ENCODE measurements around the gene TP53.

TP53 gene

DNA sequence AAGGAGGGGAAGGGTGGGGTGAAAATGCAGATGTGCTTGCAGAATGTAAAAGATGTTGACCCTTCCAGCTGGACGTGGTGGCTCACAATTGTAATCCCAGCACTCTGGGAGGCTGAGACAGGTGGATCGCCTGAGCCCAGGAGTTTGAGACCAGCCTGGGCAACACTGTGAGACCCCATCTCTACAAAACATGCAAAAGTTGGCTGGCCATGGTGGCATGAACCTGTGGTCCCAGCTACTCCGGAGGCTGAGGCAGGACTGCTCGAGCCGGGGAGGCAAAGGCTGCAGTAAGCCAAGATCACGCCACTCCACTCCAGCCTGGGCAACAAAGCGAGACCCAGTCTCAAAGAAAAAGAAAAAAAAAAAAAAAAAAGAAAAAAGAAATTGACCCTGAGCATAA, 18.8 kb downstream of the TP53 start:
- Histone ChIP-seq H3K4me2 (ENCODE audit: low read length, poor library complexity, severe bottlenecking) (no peak overlapping the region), H3K27ac (ENCODE audit: low read length, poor library complexity, severe bottlenecking) (no peak overlapping the region), H4K8ac (ENCODE audit: low read length) (no peak overlapping the region), H2BK120ac (ENCODE audit: low read depth, low read length) (no peak overlapping the region), H3K4me1 (ENCODE audit: control insufficient read depth, insufficient read depth, low read depth, low read length) (no peaks in the 10 kb centered on the region), H3K18ac (ENCODE audit: low read depth in 1 of 2, low read length in 2 of 2) (no peak overlapping the region), H3K4ac (ENCODE audit: low read depth in 1 of 2, low read length in 2 of 2) (no peak overlapping the region), H3K9me3 (ENCODE audit: control insufficient read depth, low read length) (peaks cover 4% of the 10 kb centered on the region), H3K23ac (ENCODE audit: low read length in 2 of 2) (no peak overlapping the region), H2BK12ac (ENCODE audit: low read length in 2 of 2) (no peak overlapping the region), H3K9ac (ENCODE audit: low read length) (no peak overlapping the region), H3K36me3 (ENCODE audit: control insufficient read depth in 1 of 2, insufficient read depth in 2 of 2, low read depth in 1 of 2, low read length in 2 of 2) (peaks cover 49 to 68% of the 10 kb centered on the region in 2 experiments), H2BK5ac (ENCODE audit: low read depth, low read length, poor library complexity, severe bottlenecking) (no peak overlapping the region), H3K4me3 (ENCODE audit: insufficient read depth in 1 of 2, low read depth in 1 of 2, low read length in 2 of 2) (no peak overlapping the region), H3K79me1 (replicated peaks; ENCODE audit: low read length, poor library complexity, severe bottlenecking) (peaks cover 5% of the 10 kb centered on the region), H2BK15ac (ENCODE audit: low read depth, poor library complexity, severe bottlenecking) (no peak overlapping the region), H4K91ac (ENCODE audit: low read length) (no peak overlapping the region), H3K27me3 (ENCODE audit: control insufficient read depth in 1 of 2, insufficient read depth in 1 of 2, low read length in 2 of 2) (no peaks in the 10 kb centered on the region), H2AK5ac (ENCODE audit: low read length, severe bottlenecking) (no peak overlapping the region), H3K14ac (ENCODE audit: low read length in 2 of 2) (no peak overlapping the region), H2AFZ (ENCODE audit: low read depth, low read length) (no peak overlapping the region)
- DNase-seq: no peak
- WGBS: 99% methylated on average over 6 of the region's 7 CpGs

- Histone ChIP-seq H3K14ac (ENCODE audit: low read length in 2 of 2) (no peak overlapping the region), H3K27ac (ENCODE audit: low read length, poor library complexity, severe bottlenecking) (no peak overlapping the region), H3K4ac (ENCODE audit: low read depth in 1 of 2, low read length in 2 of 2) (no peak overlapping the region), H4K91ac (ENCODE audit: low read length) (peak overlapping the region; percentile 59), H3K4me2 (ENCODE audit: low read length, poor library complexity, severe bottlenecking) (no peak overlapping the region), H2AK5ac (ENCODE audit: low read length, severe bottlenecking) (no peak overlapping the region), H2AFZ (ENCODE audit: low read depth, low read length) (no peak overlapping the region), H3K36me3 (ENCODE audit: control insufficient read depth in 1 of 2, insufficient read depth in 2 of 2, low read depth in 1 of 2, low read length in 2 of 2) (peaks cover 42 to 63% of the 10 kb centered on the region in 2 experiments), H3K27me3 (ENCODE audit: control insufficient read depth in 1 of 2, insufficient read depth in 1 of 2, low read length in 2 of 2) (no peaks in the 10 kb centered on the region), H4K8ac (ENCODE audit: low read length) (no peak overlapping the region), H3K18ac (ENCODE audit: low read depth in 1 of 2, low read length in 2 of 2) (no peak overlapping the region), H3K23ac (ENCODE audit: low read length in 2 of 2) (no peak overlapping the region), H2BK5ac (ENCODE audit: low read depth, low read length, poor library complexity, severe bottlenecking) (no peak overlapping the region), H2BK15ac (ENCODE audit: low read depth, poor library complexity, severe bottlenecking) (no peak overlapping the region), H3K4me3 (ENCODE audit: insufficient read depth in 1 of 2, low read depth in 1 of 2, low read length in 2 of 2) (no peak overlapping the region), H3K79me1 (replicated peaks; ENCODE audit: low read length, poor library complexity, severe bottlenecking) (peaks cover 5% of the 10 kb centered on the region), H2BK12ac (ENCODE audit: low read length in 2 of 2) (no peak overlapping the region), H3K4me1 (ENCODE audit: control insufficient read depth, insufficient read depth, low read depth, low read length) (no peaks in the 10 kb centered on the region), H3K9ac (ENCODE audit: low read length) (no peak overlapping the region), H3K9me3 (ENCODE audit: control insufficient read depth, low read length) (no peaks in the 10 kb centered on the region), H2BK120ac (ENCODE audit: low read depth, low read length) (no peak overlapping the region)
- no peak for DNase-seq
- WGBS: 92% methylated on average over 9 of the region's 10 CpGs
These were observed 19.5 kb downstream of the TP53 start for GRCh38 chr17:7667656-7668406.

GRCh38 chr17:7656958-7657609, 30.2 kb downstream of the TP53 start:
- Histone ChIP-seq H3K4me1 (ENCODE audit: control insufficient read depth, insufficient read depth, low read depth, low read length) (peaks cover 3% of the 10 kb centered on the region), H3K23ac (ENCODE audit: low read length in 2 of 2) (no peak overlapping the region), H2BK12ac (ENCODE audit: low read length in 2 of 2) (no peak overlapping the region), H3K27ac (ENCODE audit: low read length, poor library complexity, severe bottlenecking) (no peak overlapping the region), H2BK5ac (ENCODE audit: low read depth, low read length, poor library complexity, severe bottlenecking) (no peak overlapping the region), H2BK120ac (ENCODE audit: low read depth, low read length) (no peak overlapping the region), H4K8ac (ENCODE audit: low read length) (no peak overlapping the region), H2AK5ac (ENCODE audit: low read length, severe bottlenecking) (no peak overlapping the region), H3K4ac (ENCODE audit: low read depth in 1 of 2, low read length in 2 of 2) (no peak overlapping the region), H3K9me3 (ENCODE audit: control insufficient read depth, low read length) (no peaks in the 10 kb centered on the region), H3K18ac (ENCODE audit: low read depth in 1 of 2, low read length in 2 of 2) (no peak overlapping the region), H3K4me2 (ENCODE audit: low read length, poor library complexity, severe bottlenecking) (no peak overlapping the region), H3K4me3 (ENCODE audit: insufficient read depth in 1 of 2, low read depth in 1 of 2, low read length in 2 of 2) (no peak overlapping the region), H2AFZ (ENCODE audit: low read depth, low read length) (no peak overlapping the region), H4K91ac (ENCODE audit: low read length) (no peak overlapping the region), H3K27me3 (ENCODE audit: control insufficient read depth in 1 of 2, insufficient read depth in 1 of 2, low read length in 2 of 2) (peaks cover 40 to 46% of the 10 kb centered on the region in 2 experiments), H3K36me3 (ENCODE audit: control insufficient read depth in 1 of 2, insufficient read depth in 2 of 2, low read depth in 1 of 2, low read length in 2 of 2) (no peaks in the 10 kb centered on the region), H3K9ac (ENCODE audit: low read length) (no peak overlapping the region), H2BK15ac (ENCODE audit: low read depth, poor library complexity, severe bottlenecking) (no peak overlapping the region), H3K79me1 (replicated peaks; ENCODE audit: low read length, poor library complexity, severe bottlenecking) (no peaks in the 10 kb centered on the region), H3K14ac (ENCODE audit: low read length in 2 of 2) (no peak overlapping the region)
- peak; percentile 28 for DNase-seq
- 18% methylated on average over 10 of the region's 10 CpGs for WGBS

- H2BK15ac ChIP-seq (ENCODE audit: low read depth, poor library complexity, severe bottlenecking): no peak overlapping the region
- no peaks in the 10 kb centered on the region for H3K36me3 ChIP-seq (ENCODE audit: control insufficient read depth in 1 of 2, insufficient read depth in 2 of 2, low read depth in 1 of 2, low read length in 2 of 2)
- no peaks in the 10 kb centered on the region for H3K9me3 ChIP-seq (ENCODE audit: control insufficient read depth, low read length)
- no peak overlapping the region for H3K4me2 ChIP-seq (ENCODE audit: low read length, poor library complexity, severe bottlenecking)
- H3K18ac ChIP-seq (ENCODE audit: low read depth in 1 of 2, low read length in 2 of 2): no peak overlapping the region
- H2AK5ac ChIP-seq (ENCODE audit: low read length, severe bottlenecking): no peak overlapping the region
- no peak overlapping the region for H4K8ac ChIP-seq (ENCODE audit: low read length)
- no peak overlapping the region for H3K4ac ChIP-seq (ENCODE audit: low read depth in 1 of 2, low read length in 2 of 2)
- H3K4me3 ChIP-seq (ENCODE audit: insufficient read depth in 1 of 2, low read depth in 1 of 2, low read length in 2 of 2): no peak overlapping the region
- H2AFZ ChIP-seq (ENCODE audit: low read depth, low read length): no peak overlapping the region
- WGBS: 95% methylated on average over 17 of the region's 17 CpGs
- DNase-seq: no peak
- H2BK5ac ChIP-seq (ENCODE audit: low read depth, low read length, poor library complexity, severe bottlenecking): no peak overlapping the region
- H3K4me1 ChIP-seq (ENCODE audit: control insufficient read depth, insufficient read depth, low read depth, low read length): peaks cover 17% of the 10 kb centered on the region
- no peak overlapping the region for H3K9ac ChIP-seq (ENCODE audit: low read length)
- H2BK120ac ChIP-seq (ENCODE audit: low read depth, low read length): no peak overlapping the region
- H3K27ac ChIP-seq (ENCODE audit: low read length, poor library complexity, severe bottlenecking): no peak overlapping the region
- peaks cover 54 to 60% of the 10 kb centered on the region in 2 experiments for H3K27me3 ChIP-seq (ENCODE audit: control insufficient read depth in 1 of 2, insufficient read depth in 1 of 2, low read length in 2 of 2)
- no peaks in the 10 kb centered on the region for H3K79me1 ChIP-seq (replicated peaks; ENCODE audit: low read length, poor library complexity, severe bottlenecking)
- H3K23ac ChIP-seq (ENCODE audit: low read length in 2 of 2): no peak overlapping the region
- no peak overlapping the region for H3K14ac ChIP-seq (ENCODE audit: low read length in 2 of 2)
- no peak overlapping the region for H4K91ac ChIP-seq (ENCODE audit: low read length)
- no peak overlapping the region for H2BK12ac ChIP-seq (ENCODE audit: low read length in 2 of 2)
These were observed 31.8 kb downstream of the TP53 start for GRCh38 chr17:7655541-7655840.
